Adrenal gland (tissue), 5 donors: ENCODE data around the gene VAC14.

ENCODE experiments used
- POLR2A ChIP-seq, 2 donors: fragments of 450-650 bp; IDR thresholded peaks; one replicate each; pipeline ENCODE4 v1.6.1; 2017; ENCODE audit warnings: antibody characterized with exemption in 2 of 2, mild to moderate bottlenecking in 2 of 2, moderate library complexity in 1 of 2
- TF ChIP-seq, protein P1 (sequence below), 6 experiments: fragments of 450-650 bp in 4 of 6; fragments of 200-600 bp in 2 of 6; sonication (generic) in 1 of 6; IDR thresholded peaks; 1 replicate in 5 of 6; 2 replicates in 1 of 6; pipeline versions ENCODE4 v1.5.1 to v1.8.0; 2016 to 2021; ENCODE audit warnings: antibody characterized with exemption in 6 of 6, mild to moderate bottlenecking in 2 of 6, moderate library complexity in 1 of 6
- donor health status: DM: no; HTN: no; CAD: no.

DNA sequence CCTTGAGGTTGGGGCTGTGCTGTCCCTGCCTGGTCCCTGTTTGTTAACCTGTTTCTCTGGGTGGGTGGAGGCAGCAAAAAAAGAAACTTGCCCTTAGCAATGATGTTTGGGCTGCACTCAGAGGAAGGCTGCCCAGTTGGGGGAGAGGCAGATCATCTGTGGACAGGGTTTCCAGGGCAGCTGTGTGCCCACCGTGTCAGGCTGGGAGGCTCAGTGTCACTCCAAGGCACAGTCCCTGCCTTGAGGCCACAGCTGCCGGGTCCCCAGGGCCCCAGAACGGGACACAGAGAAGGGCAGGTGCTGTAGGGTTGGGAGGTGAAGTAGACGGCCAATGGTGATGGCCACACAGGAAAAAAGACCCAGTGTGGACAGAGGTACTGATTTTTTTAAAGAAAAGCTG, 150.7 kb downstream of the VAC14 start:
- TF ChIP-seq, protein P1, sequence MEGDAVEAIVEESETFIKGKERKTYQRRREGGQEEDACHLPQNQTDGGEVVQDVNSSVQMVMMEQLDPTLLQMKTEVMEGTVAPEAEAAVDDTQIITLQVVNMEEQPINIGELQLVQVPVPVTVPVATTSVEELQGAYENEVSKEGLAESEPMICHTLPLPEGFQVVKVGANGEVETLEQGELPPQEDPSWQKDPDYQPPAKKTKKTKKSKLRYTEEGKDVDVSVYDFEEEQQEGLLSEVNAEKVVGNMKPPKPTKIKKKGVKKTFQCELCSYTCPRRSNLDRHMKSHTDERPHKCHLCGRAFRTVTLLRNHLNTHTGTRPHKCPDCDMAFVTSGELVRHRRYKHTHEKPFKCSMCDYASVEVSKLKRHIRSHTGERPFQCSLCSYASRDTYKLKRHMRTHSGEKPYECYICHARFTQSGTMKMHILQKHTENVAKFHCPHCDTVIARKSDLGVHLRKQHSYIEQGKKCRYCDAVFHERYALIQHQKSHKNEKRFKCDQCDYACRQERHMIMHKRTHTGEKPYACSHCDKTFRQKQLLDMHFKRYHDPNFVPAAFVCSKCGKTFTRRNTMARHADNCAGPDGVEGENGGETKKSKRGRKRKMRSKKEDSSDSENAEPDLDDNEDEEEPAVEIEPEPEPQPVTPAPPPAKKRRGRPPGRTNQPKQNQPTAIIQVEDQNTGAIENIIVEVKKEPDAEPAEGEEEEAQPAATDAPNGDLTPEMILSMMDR (IDR thresholded peaks at IDR 0.05) = no peak
- TF ChIP-seq POLR2A (IDR thresholded peaks at IDR 0.05) = no peak
